Endodermal cell (in vitro differentiated cells): ENCODE results near the gene SPPL3. TPM values are rescaled to one million over a fixed set of nuclear protein-coding genes. Genes with fewer than 3 reads are reported as not detected.

Source experiments
- DNase-seq: peaks from one replicate; pipeline ENCODE4 v3.0.0-alpha.2; 2017
- H3K27ac ChIP-seq: 2 replicates; pipeline ENCODE4 v1.5.1; 2013; ENCODE audit warnings: mild to moderate bottlenecking, low read depth, low read length, moderate library complexity
- H3K27me3 ChIP-seq: 2 replicates; pipeline ENCODE4 v1.6.1; 2013; ENCODE audit warnings: mild to moderate bottlenecking, low read length, moderate library complexity; ENCODE audit not compliant: insufficient read depth, control insufficient read depth, poor library complexity, severe bottlenecking
- H3K36me3 ChIP-seq: 2 replicates; pipeline ENCODE4 v1.7.0; 2013; ENCODE audit warnings: mild to moderate bottlenecking, low read length, moderate library complexity; ENCODE audit not compliant: control insufficient read depth, insufficient read depth
- H3K4me1 ChIP-seq: one replicate; pipeline ENCODE4 v1.7.0; 2013; ENCODE audit warnings: low read length; ENCODE audit not compliant: control insufficient read depth, insufficient read depth
- H3K4me3 ChIP-seq: 2 replicates; pipeline ENCODE4 v1.5.1; 2013; ENCODE audit warnings: mild to moderate bottlenecking, low read length, moderate library complexity
- H3K9ac ChIP-seq: 2 replicates; pipeline ENCODE4 v1.6.1; 2013; ENCODE audit warnings: mild to moderate bottlenecking, low read length, moderate library complexity; ENCODE audit not compliant: poor library complexity, severe bottlenecking; ENCODE audit errors: extremely low read depth
- H3K9me3 ChIP-seq: 2 replicates; pipeline ENCODE4 v1.6.1; 2013; ENCODE audit warnings: mild to moderate bottlenecking, low read length, moderate library complexity; ENCODE audit not compliant: control insufficient read depth
- H3K27ac Mint-ChIP-seq: 2 replicates; pipeline ENCODE4 v1.8.0; 2020; ENCODE audit warnings: mixed read lengths
- H3K27me3 Mint-ChIP-seq: 2 replicates; pipeline ENCODE4 v1.8.0; 2021; ENCODE audit warnings: mild to moderate bottlenecking, mixed read lengths; ENCODE audit not compliant: insufficient read depth
- H3K36me3 Mint-ChIP-seq: 2 replicates; pipeline ENCODE4 v1.8.0; 2020; ENCODE audit warnings: low read depth, mixed read lengths
- H3K4me1 Mint-ChIP-seq: 2 replicates; pipeline ENCODE4 v1.8.0; 2020; ENCODE audit warnings: mixed read lengths
- H3K4me3 Mint-ChIP-seq: 2 replicates; pipeline ENCODE4 v1.8.0; 2020; ENCODE audit warnings: mild to moderate bottlenecking, moderate library complexity, mixed read lengths
- H3K9me3 Mint-ChIP-seq: 2 replicates; pipeline ENCODE4 v1.8.0; 2020; ENCODE audit warnings: mild to moderate bottlenecking, mixed read lengths
- CTCF ChIP-seq: fragments of 200-600 bp; sonication (generic); conservative IDR thresholded peaks from 2 replicates; pipeline ENCODE4 v1.5.0; 2021; ENCODE audit warnings: antibody characterized with exemption, mild to moderate bottlenecking
- WGBS, 2 experiments: methylation state at CpG; one replicate each; pipeline versions ENCODE4 v1.1.5 to v1.1.7; 2013; ENCODE audit warnings: missing lambda C conversion rate in 2 of 2, mixed read lengths in 1 of 2; ENCODE audit not compliant: insufficient coverage in 1 of 2, insufficient read length in 1 of 2; 5-methylcytosine and 5-hydroxymethylcytosine counted together
- total RNA-seq, 2 donors: library from RNA; stranded (reverse); fragmentation: NEBNext Ultra II Directional in 1 of 2; extraction: Animal tissue kit (Norgen Biotek cat#: 25700) in 1 of 2; gene quantifications; 2 replicates in 1 of 2; 3 replicates in 1 of 2; pipeline ENCODE4 v1.2.1, GENCODE V29; 2021

The SPPL3 gene
- total RNA-seq, 2 donors from 2014 or later, result 41.1 to 46.8 TPM

- Mint-ChIP-seq H3K9me3 (peaks cover 3% of the 10 kb centered on the region), H3K4me1 (peaks cover 40% of the 10 kb centered on the region), H3K4me3 (no peak overlapping the region), H3K27me3 (no peaks in the 10 kb centered on the region), H3K27ac (no peak overlapping the region), H3K36me3 (no peaks in the 10 kb centered on the region)
- Histone ChIP-seq H3K36me3 (no peaks in the 10 kb centered on the region), H3K27ac (no peak overlapping the region), H3K9ac (no peak overlapping the region), H3K27me3 (no peaks in the 10 kb centered on the region), H3K4me1 (peaks cover 6% of the 10 kb centered on the region), H3K4me3 (no peak overlapping the region), H3K9me3 (peaks cover 9% of the 10 kb centered on the region)
- TF ChIP-seq CTCF, result no peak
- no peak for DNase-seq
- WGBS, 2 experiments, result 91 to 94% methylated on average over 2 to 3 of the region's 4 CpGs
Measured at GRCh38 chr12:120826335-120826734, 77.8 kb downstream of the SPPL3 start.

- Mint-ChIP-seq H3K36me3 (no peaks in the 10 kb centered on the region), H3K27ac (no peak overlapping the region), H3K4me3 (no peak overlapping the region), H3K27me3 (no peaks in the 10 kb centered on the region), H3K4me1 (peaks cover 37% of the 10 kb centered on the region), H3K9me3 (peaks cover 3% of the 10 kb centered on the region)
- Histone ChIP-seq H3K27ac (no peak overlapping the region), H3K4me1 (peaks cover 9% of the 10 kb centered on the region), H3K36me3 (no peaks in the 10 kb centered on the region), H3K4me3 (peak overlapping the region; percentile 32), H3K27me3 (no peaks in the 10 kb centered on the region), H3K9ac (no peak overlapping the region), H3K9me3 (peaks cover 9% of the 10 kb centered on the region)
- WGBS, 2 experiments, result 82 to 87% methylated on average over 2 to 3 of the region's 3 CpGs
- DNase-seq, result no peak
- no peak for TF ChIP-seq CTCF
Measured at GRCh38 chr12:120825337-120825736, 78.8 kb downstream of the SPPL3 start.

- H3K9ac ChIP-seq, result peak overlapping the region; percentile 23
- H3K27ac ChIP-seq, result peak overlapping the region; percentile 33
- Mint-ChIP-seq H3K36me3 (no peaks in the 10 kb centered on the region), H3K27ac (peak overlapping the region; percentile 61), H3K9me3 (no peaks in the 10 kb centered on the region), H3K4me3 (peak overlapping the region; percentile 14), H3K27me3 (no peaks in the 10 kb centered on the region), H3K4me1 (peaks cover 44% of the 10 kb centered on the region)
- no peak for TF ChIP-seq CTCF
- WGBS, 2 experiments, result 17 to 21% methylated on average over 4 to 5 of the region's 9 CpGs
- H3K9me3 ChIP-seq, result no peaks in the 10 kb centered on the region
- peak overlapping the region; percentile 52 for H3K4me3 ChIP-seq
- peak; percentile 92 for DNase-seq
- H3K4me1 ChIP-seq, result peaks cover 9% of the 10 kb centered on the region
- H3K36me3 ChIP-seq, result no peaks in the 10 kb centered on the region
- H3K27me3 ChIP-seq, result no peaks in the 10 kb centered on the region
Measured at GRCh38 chr12:120822832-120823503, 81.2 kb downstream of the SPPL3 start.
